Fibroblast of skin of scalp (primary cell): Measurements from ENCODE around the gene KIFC3.
A peak's percentile ranks its signal among the peaks of the same experiment; 100 is the strongest.
"Not testable (repeated sequence)": the region's sequence is repeated elsewhere in the genome, so short reads cannot be mapped to it uniquely, and the experiment has no call there.

ENCODE experiments used
- DNase-seq: peaks from one replicate; pipeline ENCODE4 v3.0.0-alpha.2; 2013

The KIFC3 gene

DNA sequence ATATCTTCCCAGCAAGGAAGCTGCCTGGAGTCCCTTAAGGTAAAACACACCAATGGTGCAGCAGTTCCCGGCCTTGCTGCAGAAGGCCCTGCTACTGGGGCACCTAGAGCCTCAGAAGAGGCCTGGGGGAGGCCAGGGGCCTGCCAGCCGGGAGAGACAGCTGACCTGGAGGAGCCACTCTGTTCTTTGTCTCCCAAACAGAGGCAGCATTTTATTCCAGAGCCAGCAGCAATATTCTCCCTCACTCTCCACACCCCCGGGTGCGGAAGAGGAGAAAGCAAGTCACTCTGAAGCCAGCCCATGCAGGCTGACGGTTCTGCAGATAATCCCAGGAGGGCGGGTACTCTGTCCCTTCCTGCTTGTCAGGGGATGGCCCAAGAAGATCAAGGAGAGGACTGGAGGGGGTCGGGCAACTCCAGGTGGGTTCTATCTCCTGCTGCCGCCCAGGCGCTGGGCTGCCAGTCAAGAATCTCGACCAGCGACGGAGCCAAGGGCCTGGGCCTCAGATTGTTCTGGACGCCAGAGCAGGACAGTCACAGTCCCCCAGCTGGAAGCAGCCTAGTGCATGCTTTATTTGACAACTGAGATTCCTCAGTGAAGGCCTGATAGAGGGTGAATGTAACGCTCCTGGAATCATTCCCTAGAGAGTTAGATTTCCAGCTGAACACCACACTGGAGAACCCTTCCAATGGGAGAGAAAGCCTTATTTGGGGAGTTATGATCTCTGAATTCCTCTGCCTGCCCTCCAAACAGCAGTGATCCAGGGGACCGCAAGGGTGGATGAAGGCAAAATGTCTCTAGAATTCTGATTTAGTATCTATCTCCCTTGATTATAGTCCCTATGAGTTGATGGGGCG, 1.1 kb upstream of the KIFC3 start:
- DNase-seq = peak; percentile 36

DNA sequence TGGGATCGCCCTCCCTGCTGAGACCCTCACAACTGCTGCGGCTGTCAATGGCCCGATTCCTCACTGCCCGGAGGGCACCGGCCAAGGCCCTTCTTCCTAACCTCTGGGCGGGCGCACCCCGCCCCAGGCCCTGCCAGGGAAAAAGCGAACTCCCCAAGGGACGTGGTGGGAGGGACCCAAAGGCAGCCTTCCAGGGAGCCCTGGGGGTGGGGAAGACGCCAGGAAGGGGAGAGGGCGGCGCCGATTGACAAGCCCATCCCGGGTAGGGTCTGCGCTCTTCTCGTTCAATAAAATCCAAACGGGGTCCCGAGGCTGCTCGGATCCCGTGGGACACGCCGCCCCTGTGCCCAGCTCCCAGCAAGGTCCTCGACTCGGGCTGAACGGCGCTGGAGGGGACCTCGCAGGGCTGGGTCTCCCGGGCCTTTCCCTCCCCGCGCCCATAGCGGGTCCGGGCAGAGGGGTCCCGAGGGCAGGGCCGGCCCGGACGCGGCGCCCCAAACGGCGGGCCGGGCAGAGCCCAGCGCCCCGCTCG, 416 bp downstream of the KIFC3 start:
- peak; percentile 45 for DNase-seq

DNA sequence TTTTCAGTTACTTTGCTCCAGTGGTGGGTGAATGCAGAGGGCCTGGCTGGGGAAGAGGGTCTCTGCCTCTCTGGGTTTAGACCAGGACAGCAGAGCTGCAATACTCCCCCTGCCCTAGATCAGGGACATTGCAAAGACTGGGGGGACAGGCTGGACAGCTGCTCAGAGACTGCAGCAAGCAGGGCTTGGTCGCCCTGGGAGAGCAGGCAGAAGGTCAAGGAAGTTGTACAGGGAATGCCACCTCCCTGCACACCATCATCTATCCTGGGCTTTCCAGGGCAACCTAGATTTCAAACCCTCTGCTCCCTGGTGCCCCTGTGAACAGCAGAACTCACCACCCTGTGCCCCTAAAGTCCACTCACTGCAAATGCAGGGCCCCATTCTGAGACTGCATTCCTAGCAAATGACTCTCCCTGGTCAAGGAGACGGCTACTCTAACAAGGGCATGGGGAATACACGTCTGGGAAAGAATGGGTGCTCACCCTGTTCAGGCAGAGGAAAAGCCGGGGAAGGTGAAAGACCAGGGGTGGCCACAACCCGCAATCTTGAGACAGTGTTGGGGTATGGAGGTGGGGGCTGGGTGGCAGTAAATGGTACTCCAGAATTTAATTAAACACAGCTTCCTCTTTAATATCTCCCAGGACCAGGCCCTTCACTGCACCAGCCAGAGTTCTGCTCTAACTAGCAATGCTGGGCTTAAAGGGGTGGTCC, 1.0 kb downstream of the KIFC3 start:
- peak; percentile 66 for DNase-seq

DNA sequence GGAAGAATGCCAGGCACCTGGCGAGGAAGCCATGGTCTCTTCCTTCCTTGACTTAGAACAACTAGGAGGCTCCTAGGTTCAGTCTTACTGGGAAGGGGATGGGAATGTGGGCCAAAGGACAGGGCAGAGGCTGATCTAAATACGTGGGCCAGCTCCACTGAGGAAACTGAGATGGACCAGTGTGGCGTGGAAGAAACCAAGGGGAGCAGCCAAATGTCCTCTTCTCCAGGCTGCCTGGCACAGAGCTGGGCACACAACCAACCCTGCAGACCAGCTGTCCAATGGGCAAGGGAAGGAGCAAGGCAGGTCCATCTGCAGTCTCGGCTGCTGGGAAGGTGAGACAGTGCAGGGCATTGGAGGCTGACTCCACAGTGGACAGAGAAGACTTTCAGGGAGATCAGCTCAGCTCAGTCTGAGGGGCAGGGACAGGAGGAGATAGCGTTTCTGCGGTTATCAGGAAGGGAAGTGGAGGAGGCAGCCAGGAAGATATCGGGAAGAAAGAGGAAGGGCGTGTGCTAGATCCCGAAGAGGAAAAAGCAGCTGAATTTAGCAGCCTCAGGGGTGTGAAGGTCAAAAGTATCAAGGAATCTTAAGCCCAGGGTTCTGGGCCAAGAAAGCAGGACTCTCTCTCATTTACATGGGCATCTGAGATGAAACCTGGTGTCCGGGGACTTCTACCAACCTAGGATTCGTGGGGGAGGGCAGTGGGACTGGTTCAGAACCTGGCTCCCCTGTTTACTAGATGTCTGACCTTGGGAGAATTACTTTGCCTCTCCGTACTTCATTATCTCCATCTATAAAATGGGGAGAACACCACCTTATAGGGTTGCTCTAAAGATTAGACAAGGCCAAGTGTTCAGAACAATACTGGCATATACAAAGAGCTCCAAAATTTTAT, 1.8 kb downstream of the KIFC3 start:
- DNase-seq = no peak

DNA sequence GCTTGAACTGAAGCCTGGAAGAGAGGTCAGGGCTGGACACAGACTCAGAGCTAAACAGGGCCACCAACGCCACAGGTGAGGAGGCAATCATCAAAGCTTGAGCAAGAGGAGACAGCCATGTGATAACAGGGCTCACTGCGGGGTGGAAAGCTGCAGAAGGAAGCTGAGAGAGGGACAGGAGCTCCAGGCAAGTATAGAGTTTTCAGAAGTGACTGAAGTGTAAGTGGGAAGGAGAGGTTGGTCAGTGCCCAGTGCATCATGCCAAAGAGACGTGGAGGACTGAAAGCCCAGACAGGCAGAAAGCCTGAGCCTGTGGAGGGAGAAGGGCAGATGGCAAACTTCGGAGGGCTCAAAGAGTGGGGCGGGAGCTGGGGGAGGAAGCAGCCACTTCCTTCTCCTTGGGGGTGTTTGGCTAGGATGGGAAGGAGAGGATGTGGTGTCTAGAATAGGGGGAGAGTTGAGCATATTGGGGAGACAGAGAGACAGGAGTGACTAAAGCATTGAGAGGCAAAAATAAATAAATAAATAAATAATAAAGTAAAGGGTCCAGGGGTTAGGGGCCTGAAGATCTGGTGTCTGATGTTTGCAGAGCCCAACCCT, 2.6 kb downstream of the KIFC3 start:
- no peak for DNase-seq

DNA sequence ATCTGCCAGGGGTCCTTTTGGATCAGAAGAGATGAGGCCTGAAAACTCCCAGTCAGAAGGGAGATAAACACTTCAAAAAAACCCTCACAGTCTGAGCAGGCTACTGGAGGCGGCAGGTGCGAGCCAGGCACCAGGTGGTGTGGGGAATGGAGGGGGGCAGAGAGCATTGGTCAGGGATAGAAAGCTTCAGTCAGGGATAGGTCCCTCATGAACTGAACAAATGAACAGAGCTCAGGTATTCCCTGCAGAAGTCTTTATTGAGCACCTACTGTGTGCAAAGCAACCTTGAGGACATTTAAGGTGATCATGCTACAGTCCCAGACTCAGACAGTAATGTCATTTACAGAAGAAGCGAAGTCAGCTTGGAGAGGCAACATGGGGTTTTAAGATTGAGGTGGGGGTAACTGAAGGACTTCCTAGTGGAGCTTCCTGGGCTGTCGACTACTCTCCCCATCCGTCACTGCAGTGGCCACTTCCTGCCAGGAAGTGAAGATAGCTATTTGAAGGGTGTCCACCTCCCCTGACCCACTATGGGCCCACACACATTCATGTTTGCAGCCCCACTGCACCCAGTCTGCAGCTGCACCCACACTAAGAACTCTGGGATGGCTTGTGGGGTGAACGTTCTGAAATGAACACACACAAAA, 3.2 kb downstream of the KIFC3 start:
- DNase-seq = no peak

DNA sequence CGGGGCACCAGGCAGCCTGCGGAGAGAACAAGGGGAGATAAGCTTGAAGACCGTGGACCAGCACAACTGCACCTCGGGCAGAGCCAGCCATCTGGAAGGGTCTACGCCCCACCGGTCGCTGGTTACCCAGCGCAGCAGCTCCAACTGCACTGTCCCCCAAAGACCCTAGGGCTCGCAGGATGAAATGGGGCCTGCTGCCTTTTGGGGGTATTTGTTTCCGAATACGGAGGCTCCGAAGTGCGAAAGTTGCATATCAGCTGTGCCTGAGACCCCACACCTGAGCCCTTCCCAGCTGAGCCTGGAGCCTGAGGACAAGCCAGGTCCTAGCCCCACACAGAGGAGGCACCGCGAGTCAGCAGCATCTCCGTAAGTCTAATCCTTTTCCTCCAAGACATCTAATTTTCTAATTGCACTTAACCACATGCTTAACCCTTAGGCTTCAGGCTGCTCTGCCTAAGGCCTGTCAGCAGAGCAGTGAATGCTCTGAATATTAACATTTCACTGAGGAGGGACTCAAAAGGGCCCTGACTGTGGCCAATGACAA, 4.0 kb downstream of the KIFC3 start:
- DNase-seq = no peak

DNA sequence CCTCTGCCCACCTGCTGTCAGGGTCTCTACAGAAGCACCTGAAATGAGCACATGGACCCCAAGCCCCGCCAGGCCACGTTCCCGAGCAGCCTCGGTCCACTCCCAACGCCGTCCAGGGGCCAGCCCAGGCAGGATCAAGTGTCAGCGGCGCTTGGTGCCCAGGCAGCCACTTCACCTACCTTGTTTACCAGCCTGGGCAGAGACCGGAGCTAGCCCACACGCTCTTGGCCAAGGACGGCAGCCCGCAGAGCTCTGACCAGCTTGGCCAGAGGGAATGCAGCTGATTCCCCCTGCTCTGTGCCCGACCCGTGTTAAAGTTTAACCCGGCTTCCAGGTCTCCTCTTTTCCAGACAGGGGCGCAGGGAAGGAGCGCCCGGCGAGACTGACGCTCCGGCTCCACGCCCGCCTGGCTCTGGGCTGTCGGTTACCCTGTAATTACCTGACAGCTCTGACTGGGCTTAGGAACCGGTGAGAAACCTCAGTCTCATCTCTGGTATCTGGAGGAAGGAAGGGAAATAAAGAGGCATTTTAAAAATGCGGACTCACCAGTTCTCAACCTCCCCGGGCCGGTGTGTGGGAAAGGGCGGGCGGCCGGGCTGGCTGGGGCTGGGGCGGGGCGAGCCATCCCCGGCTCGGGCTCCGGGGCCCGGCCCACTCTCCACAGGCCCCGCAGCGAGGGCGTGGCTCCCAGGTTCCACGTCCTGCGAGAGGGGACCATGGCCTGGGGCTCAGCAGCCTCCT, 4.6 kb downstream of the KIFC3 start:
- no peak for DNase-seq

DNA sequence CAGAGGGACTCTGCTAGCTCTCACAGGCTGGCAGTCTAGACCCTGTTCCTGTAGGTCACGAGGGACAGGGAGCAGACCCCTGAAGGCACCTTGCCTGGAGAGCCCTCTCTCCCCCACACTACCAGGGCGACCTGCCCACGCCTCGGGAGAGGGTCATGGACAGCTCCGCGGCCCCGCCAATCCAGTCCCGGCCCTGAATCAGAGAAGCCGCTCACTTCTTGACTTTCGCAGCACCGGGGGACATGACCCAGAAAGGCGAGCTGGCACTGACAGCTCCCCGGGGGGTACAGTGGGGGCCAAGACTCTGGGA, 5.1 kb downstream of the KIFC3 start:
- DNase-seq = no peak

DNA sequence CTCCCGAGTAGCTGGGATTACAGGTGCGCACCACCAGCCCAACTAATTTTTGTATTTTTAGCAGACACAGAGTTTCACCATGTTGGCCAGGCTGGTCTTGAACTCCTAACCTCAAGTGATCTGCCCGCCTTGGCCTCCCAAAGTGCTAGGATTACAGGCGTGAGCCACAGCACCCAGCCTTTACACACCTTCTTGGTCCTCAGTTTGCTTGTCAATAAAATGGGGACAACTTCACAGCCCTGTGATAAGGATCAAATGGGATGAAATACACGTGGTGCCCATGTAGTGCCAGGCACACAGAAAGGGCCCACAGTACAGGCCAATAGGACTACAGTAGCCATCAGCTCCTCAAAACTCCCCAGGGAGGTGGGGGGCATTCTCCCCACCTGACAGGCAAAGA, 6.3 kb downstream of the KIFC3 start:
- DNase-seq = not testable (repeated sequence)

DNA sequence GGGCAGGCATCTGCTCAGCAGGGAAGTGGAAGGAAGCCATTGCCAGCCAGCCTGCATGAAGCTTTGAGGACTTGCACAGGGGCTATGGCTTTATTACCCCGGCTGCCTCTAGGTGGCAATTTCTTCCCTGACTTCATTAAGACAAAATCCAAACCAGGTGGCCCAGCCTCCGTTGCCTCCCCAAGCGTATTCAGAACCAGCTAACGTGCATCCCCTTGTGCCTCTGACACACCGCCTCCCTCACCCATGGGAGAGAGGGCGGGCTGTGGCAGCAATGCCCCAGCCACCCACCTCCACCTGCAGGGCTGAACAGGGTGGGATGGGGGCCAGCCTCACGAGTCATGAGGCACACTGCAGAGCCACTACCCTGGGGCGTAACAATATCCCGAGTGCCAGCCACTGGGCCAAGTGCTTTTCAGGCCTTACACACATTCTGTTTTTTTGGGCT, 6.8 kb downstream of the KIFC3 start:
- peak; percentile 58 for DNase-seq

DNA sequence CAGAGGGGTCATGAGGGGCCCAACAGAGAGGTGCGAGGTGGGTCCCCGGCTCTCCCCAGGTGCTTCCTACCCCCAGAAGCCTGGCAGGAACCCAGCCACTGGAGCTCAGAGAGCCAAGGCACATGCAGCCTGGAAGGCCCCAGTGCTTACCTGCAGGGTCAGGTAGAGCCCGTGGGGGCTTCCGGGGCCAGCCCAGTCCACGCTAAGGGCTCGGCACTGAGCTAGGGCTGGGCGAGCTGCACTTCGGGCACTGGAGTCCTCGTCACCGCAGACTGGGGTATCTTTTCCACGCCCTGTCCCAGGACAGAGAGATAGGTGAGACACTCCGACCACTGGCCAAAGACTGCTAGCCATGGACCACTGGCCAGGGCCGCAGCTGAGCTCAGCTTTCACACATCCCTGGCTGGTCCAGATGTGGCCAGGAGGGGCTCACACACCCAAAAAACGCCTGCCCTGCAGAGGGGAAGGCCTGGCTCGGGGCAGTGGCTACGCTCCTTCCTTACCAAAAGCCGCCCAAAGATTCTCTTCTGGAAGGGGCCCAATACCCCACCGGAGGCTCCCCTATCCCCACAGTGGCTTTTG, 7.4 kb downstream of the KIFC3 start:
- no peak for DNase-seq

DNA sequence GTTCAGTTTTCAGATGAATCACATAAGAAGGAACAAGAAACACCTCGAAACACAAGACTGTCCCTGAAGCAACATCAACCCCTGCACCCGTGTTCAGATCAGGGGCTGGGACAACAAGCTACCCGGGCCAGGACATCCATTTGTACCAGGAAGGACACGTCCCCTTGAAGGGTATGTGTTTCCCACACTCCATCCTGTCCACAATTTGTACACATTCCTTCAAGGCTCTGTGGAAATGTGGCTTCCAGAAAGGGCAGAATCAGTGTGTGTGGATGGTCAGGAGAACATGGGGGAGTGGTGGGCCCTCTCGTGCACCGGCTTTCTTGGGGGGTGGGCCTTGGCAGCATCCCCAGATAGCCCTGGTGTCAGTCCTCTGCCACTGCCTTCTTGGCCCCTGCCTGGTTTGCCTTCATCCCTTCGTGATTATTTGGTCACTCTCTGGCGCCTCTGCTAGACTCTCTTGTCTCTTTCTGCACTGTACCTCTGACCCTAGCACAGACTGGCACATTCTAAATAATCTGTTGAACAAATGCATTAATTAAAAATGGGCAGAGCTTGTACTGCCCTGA, 10.3 kb downstream of the KIFC3 start:
- DNase-seq = no peak

DNA sequence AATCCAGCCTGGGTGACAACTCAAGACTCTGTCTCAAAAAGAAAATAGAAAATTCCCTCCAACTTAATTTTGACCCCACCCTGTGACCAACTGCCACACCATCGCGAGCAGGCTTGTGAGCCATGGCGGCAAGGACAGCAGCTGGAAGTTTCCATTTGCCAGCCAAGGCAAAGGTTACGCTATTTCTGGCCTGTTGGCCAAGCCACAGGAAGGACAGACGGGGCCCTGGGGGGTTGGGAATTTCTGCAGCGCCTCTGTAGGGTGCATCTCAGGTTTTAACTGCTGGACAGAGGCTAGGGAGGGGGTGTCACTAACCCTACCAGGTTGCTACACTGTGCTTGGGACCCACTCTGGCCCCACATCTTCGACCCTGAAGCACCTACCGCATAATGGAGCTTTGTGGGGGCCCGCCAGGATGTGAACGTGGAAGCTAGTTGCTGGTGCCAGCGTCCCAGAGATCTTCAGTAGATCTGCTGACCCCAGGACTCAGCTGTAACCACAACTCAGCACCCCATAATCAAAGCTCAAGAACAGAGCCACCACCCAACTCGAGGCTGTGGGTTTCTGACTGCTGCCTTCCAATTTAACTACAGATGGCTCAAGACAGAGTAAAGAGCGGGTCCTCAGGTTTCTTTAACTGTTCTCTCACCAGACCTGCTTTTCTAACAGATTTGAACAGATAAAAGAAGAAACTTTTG, 10.9 kb downstream of the KIFC3 start:
- no peak for DNase-seq

DNA sequence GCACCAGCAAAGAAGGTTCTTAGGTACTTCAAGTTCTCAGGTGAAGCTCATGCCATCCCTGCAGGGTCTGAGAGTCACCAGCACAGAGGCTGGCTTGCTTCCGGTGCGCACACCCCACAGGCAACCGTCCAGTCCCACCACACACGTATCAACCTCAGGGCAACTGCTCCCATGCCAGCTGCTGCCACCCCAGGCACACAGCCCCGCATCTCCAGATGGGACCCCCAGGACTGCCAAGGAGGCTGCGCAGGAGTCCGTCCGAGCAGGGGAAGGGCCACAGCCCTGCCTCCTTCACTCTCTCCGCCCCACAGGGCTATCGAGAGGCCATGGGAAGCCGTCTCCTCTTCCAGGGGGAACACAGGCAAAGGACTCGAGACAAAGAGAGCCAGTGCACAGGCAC, 13.3 kb downstream of the KIFC3 start:
- DNase-seq = no peak

DNA sequence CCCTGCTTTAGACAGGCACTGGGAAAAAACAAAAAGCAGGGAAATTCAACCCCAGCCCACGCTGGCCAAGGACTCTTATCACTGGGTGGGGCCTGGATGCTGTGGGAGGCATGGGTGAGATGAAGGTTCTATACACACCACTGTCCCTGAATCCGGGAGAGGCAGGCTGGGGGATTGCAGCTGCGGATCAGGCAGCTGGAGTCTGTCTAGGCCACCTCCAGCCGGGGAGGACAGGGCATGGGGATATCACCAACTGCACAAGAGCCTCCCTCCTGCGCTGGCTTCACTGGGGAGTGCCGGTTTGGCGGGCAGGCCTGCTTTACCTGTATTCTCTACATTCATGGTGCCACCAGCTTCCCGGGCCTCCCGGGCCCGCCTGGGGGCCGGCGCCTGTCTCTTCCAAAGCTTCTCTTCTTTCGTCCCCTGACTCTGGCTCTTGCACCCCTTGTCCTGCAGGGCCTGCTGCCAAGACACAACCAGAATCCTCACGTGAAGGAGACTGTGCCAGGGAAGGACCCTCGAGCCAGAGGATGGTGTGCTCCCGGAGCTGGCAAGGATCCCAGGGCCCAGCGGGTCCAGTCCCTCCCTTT, 13.9 kb downstream of the KIFC3 start:
- DNase-seq = no peak

DNA sequence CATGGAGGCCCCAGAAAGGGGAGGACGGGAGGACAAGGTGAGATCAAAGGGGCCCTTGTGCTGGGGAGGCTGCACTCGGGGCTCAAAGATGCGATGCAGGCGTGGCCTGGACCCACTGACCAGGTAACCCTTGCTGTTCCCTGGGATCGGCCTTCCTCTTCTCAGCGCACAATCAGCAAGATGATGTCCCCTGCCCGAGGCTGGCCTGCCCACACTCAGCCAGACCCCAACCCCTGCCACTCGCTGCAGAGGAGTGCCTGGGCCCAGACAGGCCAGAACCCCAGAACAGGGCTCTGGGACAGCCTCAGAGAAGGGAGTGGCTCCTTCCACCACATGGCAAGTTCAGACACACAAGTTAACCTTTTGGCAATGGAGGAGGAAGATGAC, 14.8 kb downstream of the KIFC3 start:
- DNase-seq = no peak

DNA sequence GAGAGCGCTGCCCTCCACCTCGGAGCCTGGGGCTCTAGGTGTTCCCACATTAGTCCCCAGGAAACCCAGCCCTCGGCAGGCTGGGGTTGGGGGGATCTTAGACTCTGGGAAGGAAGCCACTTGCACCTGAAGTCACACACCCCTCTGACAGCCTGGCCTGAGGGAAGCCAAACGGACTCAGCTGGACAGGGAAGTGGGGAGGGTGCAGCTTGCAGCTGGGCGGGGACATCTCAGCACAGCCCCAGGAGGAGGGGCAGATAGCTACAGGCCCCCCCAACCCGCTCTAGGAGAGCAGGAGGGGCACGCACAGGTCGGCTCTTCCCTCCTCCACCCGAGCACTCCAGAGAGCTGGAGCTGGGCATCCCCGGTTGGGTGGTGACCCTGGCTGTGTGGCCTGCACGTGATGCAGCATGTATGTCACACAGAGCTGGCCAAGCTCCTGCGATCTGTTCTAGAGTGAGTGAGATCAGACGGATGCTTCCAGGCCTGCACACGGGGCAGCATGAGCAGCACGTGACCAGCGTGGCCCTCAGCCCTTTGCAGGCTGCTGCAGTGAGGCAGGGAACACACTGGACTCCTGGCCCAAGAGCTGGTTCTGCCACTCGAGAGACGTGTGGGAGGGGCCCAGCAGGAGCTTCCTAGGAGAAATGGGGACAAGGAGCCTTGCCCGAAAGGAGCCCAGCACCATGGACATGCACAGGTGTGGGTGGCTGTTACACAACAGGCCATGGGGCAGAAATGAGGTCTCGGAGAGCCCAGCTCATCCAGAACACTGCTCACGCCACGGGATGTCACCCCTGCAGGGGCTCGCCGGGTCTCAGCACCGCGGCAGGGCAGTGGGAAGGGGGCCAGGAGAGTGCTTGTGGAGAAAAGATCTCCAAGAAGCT, 15.4 kb downstream of the KIFC3 start:
- no peak for DNase-seq
